A673 (cell line): ENCODE results near the gene TMSB4X. TPM values are rescaled to one million over a fixed set of nuclear protein-coding genes. Genes with fewer than 3 reads are reported as not detected.
"Not testable (repeated sequence)": the region's sequence is repeated elsewhere in the genome, so short reads cannot be mapped to it uniquely, and the experiment has no call there.

ENCODE experiments used
- BruUV-seq: library from RNA; stranded (reverse); fragments of 400-500 nt; replicated peaks from 2 replicates; lab custom pipeline; 2021; lab: Mats Ljungman, UMichigan
- CTCF ChIA-PET: fragments of 300-600 bp; sonication (Branson Sonifier 250); formaldehyde crosslinking; loops from one replicate; lab custom pipeline; 2022; ENCODE audit warnings: antibody characterized with exemption; lab: Charles Lee
- POLR2A ChIA-PET: fragments of 300-600 bp; sonication (Branson Sonifier 250); formaldehyde crosslinking; loops from one replicate; lab custom pipeline; 2022; ENCODE audit warnings: antibody characterized with exemption; ENCODE audit not compliant: low non-redundant PET; lab: Charles Lee
- DNase-seq: peaks from one replicate; pipeline ENCODE4 v3.0.0-alpha.2; 2015; ENCODE audit warnings: low spot score
- H3K27ac ChIP-seq: fragments of 200-600 bp; sonication (generic); 2 replicates; pipeline ENCODE4 v1.5.1; 2016; ENCODE audit warnings: mixed run types, low read depth, mild to moderate bottlenecking, mixed read lengths, antibody characterized with exemption, low read length; ENCODE audit not compliant: poor library complexity, severe bottlenecking
- H3K27me3 ChIP-seq: fragments of 200-600 bp; sonication (generic); replicated peaks from 2 replicates; pipeline ENCODE4 v1.6.1; 2017; ENCODE audit warnings: mixed run types, low read depth, mild to moderate bottlenecking, mixed read lengths, antibody characterized with exemption, low read length; ENCODE audit not compliant: insufficient read depth, poor library complexity
- H3K36me3 ChIP-seq: fragments of 200-600 bp; sonication (generic); 2 replicates; pipeline ENCODE4 v1.6.1; 2016; ENCODE audit warnings: mixed run types, mild to moderate bottlenecking, mixed read lengths, antibody characterized with exemption, low read length; ENCODE audit not compliant: insufficient read depth, poor library complexity, severe bottlenecking
- H3K4me1 ChIP-seq: fragments of 200-600 bp; sonication (generic); 2 replicates; pipeline ENCODE4 v1.6.1; 2017; ENCODE audit warnings: mixed run types, mild to moderate bottlenecking, mixed read lengths, antibody characterized with exemption, low read length; ENCODE audit not compliant: insufficient read depth, poor library complexity, severe bottlenecking
- H3K4me3 ChIP-seq: fragments of 200-600 bp; sonication (generic); 2 replicates; pipeline ENCODE4 v1.5.1; 2016; ENCODE audit warnings: low read depth, mixed run types, mild to moderate bottlenecking, mixed read lengths, low read length; ENCODE audit not compliant: poor library complexity, severe bottlenecking
- H3K9me3 ChIP-seq: fragments of 200-600 bp; sonication (generic); 2 replicates; pipeline ENCODE4 v1.6.1; 2016; ENCODE audit warnings: mixed run types, low read depth, mild to moderate bottlenecking, mixed read lengths, antibody characterized with exemption, low read length; ENCODE audit not compliant: poor library complexity, severe bottlenecking
- CTCF ChIP-seq: fragments of 300-800, 200-600 bp; sonication (generic); conservative IDR thresholded peaks from 2 replicates; pipeline ENCODE4 v1.5.1; 2017; ENCODE audit warnings: low read depth, mild to moderate bottlenecking, antibody characterized with exemption, low read length, moderate library complexity, mixed read lengths
- EZH2 ChIP-seq: fragments of 200-600 bp; sonication (generic); IDR thresholded peaks from 2 replicates; pipeline ENCODE4 v1.6.1; 2017; ENCODE audit warnings: borderline replicate concordance, low read depth, mild to moderate bottlenecking, mixed read lengths, antibody characterized with exemption, low read length; ENCODE audit not compliant: poor library complexity, severe bottlenecking
- intact Hi-C: fragments of 100-400 bp; cut with micrococcal nuclease; formaldehyde crosslinking; loops from one replicate; pipeline ENCODE4 v1.10.0; 2022; ENCODE audit not compliant: unreplicated experiment
- total RNA-seq: library from RNA; stranded (reverse); gene quantifications from 2 replicates; pipeline ENCODE4 v1.2.3, GENCODE V29; 2021

TMSB4X gene
- total RNA-seq, 1 experiment from 2014 or later: 1,093 TPM

GRCh38 chrX:12932244-12932643 is 42.7 kb upstream of the TMSB4X start:
- Histone ChIP-seq H3K4me3 (no peak overlapping the region), H3K9me3 (peaks cover 3% of the 10 kb centered on the region), H3K27me3 (no peaks in the 10 kb centered on the region), H3K36me3 (no peaks in the 10 kb centered on the region), H3K27ac (no peak overlapping the region), H3K4me1 (no peaks in the 10 kb centered on the region)
- ChIA-PET POLR2A (no interaction called here), CTCF (no interaction called here)
- no peak for DNase-seq
- TF ChIP-seq CTCF (no peak), EZH2 (no peak)
- no TSS peak for BruUV-seq
- intact Hi-C loops: no loop called here

- Histone ChIP-seq H3K4me3 (no peak overlapping the region), H3K4me1 (no peaks in the 10 kb centered on the region), H3K27me3 (no peaks in the 10 kb centered on the region), H3K27ac (no peak overlapping the region), H3K36me3 (no peaks in the 10 kb centered on the region), H3K9me3 (peaks cover 8% of the 10 kb centered on the region)
- intact Hi-C loops: no loop called here
- ChIA-PET CTCF (no interaction called here), POLR2A (interaction anchor here (0.6 kb wide), 1 partner anchor 137 kb away, joined by 3 read pairs; no protein-coding TSS in a partner anchor)
- DNase-seq: no peak
- TF ChIP-seq CTCF (no peak), EZH2 (no peak)
- BruUV-seq: no TSS peak
Measured at GRCh38 chrX:12934850-12935249, 40.1 kb upstream of the TMSB4X start.

GRCh38 chrX:12936947-12937346 is 38.0 kb upstream of the TMSB4X start:
- Histone ChIP-seq H3K4me3 (no peak overlapping the region), H3K9me3 (peaks cover 8% of the 10 kb centered on the region), H3K36me3 (no peaks in the 10 kb centered on the region), H3K27me3 (no peaks in the 10 kb centered on the region), H3K27ac (no peak overlapping the region), H3K4me1 (no peaks in the 10 kb centered on the region)
- DNase-seq: no peak
- ChIA-PET POLR2A (no interaction called here), CTCF (no interaction called here)
- BruUV-seq: no TSS peak
- intact Hi-C loops: no loop called here
- TF ChIP-seq EZH2 (no peak), CTCF (no peak)

- H3K27me3 ChIP-seq, CTCF ChIA-PET, H3K9me3 ChIP-seq, H3K27ac ChIP-seq, POLR2A ChIA-PET, BruUV-seq, H3K4me3 ChIP-seq, H3K4me1 ChIP-seq, DNase-seq, H3K36me3 ChIP-seq: not testable (repeated sequence)
- intact Hi-C loops: loop anchor here (10.0 kb wide), 3 partner anchors 404 to 1084 kb away; partner anchors contain the start of gene GEMIN8
Measured at GRCh38 chrX:12940471-12940870, 34.4 kb upstream of the TMSB4X start.

DNA sequence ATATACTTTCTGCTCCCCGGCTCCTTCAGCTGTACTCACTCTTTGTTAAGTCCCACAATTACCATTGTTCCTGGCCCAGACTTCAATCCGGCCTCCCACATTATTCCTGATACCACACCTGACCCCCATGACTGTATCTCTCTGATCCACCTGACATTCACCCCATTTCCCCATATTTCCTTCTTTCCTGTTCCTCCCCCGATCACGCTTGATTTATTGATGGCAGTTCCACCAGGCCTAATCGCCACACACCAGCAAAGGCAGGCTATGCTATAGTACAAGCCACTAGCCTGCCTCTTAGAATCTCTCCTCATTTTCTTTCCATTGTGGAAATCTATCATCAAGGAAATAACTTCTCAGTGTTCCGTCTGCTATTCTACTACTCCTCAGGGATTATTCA is 31.3 kb upstream of the TMSB4X start:
- peaks cover 12% of the 10 kb centered on the region for H3K4me1 ChIP-seq
- POLR2A ChIA-PET, BruUV-seq: not testable (repeated sequence)

More for the DNA sequence above, 31.3 kb upstream of the TMSB4X start:
- DNase-seq, H3K36me3 ChIP-seq, CTCF ChIA-PET, H3K27me3 ChIP-seq, H3K27ac ChIP-seq, H3K4me3 ChIP-seq, H3K9me3 ChIP-seq: not testable (repeated sequence)
- intact Hi-C loops: loop anchor here (10.0 kb wide), 3 partner anchors 401 to 1081 kb away; partner anchors contain the start of gene GEMIN8
